ENCODE results near the gene GNA14. TPM values are rescaled to one million over a fixed set of nuclear protein-coding genes. Genes with fewer than 3 reads are reported as not detected.

The GNA14 gene
- polyA plus RNA-seq, 3 donors: 0.04 TPM; not detected in 2

GRCh38 chr9:77392328-77392727 is 255.8 kb downstream of the GNA14 start:
- no peak overlapping the region for H3K4me3 Mint-ChIP-seq
- no peaks in the 10 kb centered on the region for H3K4me1 Mint-ChIP-seq
- no peak overlapping the region for H3K27ac ChIP-seq (ENCODE audit: low read depth in 1 of 2, low read length in 2 of 2)
- no peaks in the 10 kb centered on the region for H3K27me3 ChIP-seq (ENCODE audit: control insufficient read depth in 2 of 2, insufficient read depth in 2 of 2, low read length in 2 of 2)
- no peaks in the 10 kb centered on the region for H4K20me1 ChIP-seq (ENCODE audit: insufficient read depth, low read length)
- H3K9me3 ChIP-seq (replicated peaks in 1 of 2; ENCODE audit: control insufficient read depth in 1 of 2, insufficient read depth in 1 of 2, low read length in 2 of 2): no peaks in the 10 kb centered on the region
- H3K9me3 Mint-ChIP-seq: peaks cover 0 to 4% (median 0%) of the 10 kb centered on the region in 7 donors
- no peak for TF ChIP-seq CTCF (IDR thresholded peaks at IDR 0.05)
- no peaks in the 10 kb centered on the region for H3K36me3 ChIP-seq (replicated peaks in 1 of 2; ENCODE audit: control insufficient read depth in 1 of 2, insufficient read depth in 2 of 2, low read length in 2 of 2)
- intact Hi-C loops (cut with micrococcal nuclease): no loop called here
- no peaks in the 10 kb centered on the region for H3K4me1 ChIP-seq (ENCODE audit: control insufficient read depth in 1 of 2, insufficient read depth in 2 of 2, low read length in 2 of 2)
- no peak overlapping the region for H3K4me2 ChIP-seq (replicated peaks; ENCODE audit: extremely low read depth, low read length, poor library complexity, severe bottlenecking)
- no peak overlapping the region for H2AFZ ChIP-seq (ENCODE audit: insufficient read depth, low read depth, low read length, poor library complexity, severe bottlenecking)
- H3K36me3 Mint-ChIP-seq: peaks cover 0 to 3% of the 10 kb centered on the region in 2 donors
- H3K27me3 Mint-ChIP-seq (ENCODE audit: low read depth in 3 of 3): peaks cover 0 to 1% (median 0%) of the 10 kb centered on the region in 3 donors
- H3K9ac ChIP-seq (ENCODE audit: insufficient read depth, low read length, poor library complexity, severe bottlenecking): no peak overlapping the region
- H3K27ac Mint-ChIP-seq: no peak overlapping the region
- no CpG with 5 or more reads among the region's 7 CpGs for WGBS (ENCODE audit: insufficient coverage)
- H3K79me2 ChIP-seq (ENCODE audit: insufficient read depth, low read length): no peaks in the 10 kb centered on the region
- H3K4me3 ChIP-seq (replicated peaks in 1 of 3; ENCODE audit: low read depth in 2 of 3, low read length in 3 of 3): no peak overlapping the region
- DNase-seq: no peak

GRCh38 chr9:77391834-77392233 is 256.3 kb downstream of the GNA14 start:
- Histone ChIP-seq H3K79me2 (ENCODE audit: insufficient read depth, low read length) (no peaks in the 10 kb centered on the region), H3K36me3 (replicated peaks in 1 of 2; ENCODE audit: control insufficient read depth in 1 of 2, insufficient read depth in 2 of 2, low read length in 2 of 2) (no peaks in the 10 kb centered on the region), H3K27ac (ENCODE audit: low read depth in 1 of 2, low read length in 2 of 2) (no peak overlapping the region), H3K9ac (ENCODE audit: insufficient read depth, low read length, poor library complexity, severe bottlenecking) (no peak overlapping the region), H4K20me1 (ENCODE audit: insufficient read depth, low read length) (no peaks in the 10 kb centered on the region), H3K27me3 (ENCODE audit: control insufficient read depth in 2 of 2, insufficient read depth in 2 of 2, low read length in 2 of 2) (no peaks in the 10 kb centered on the region), H3K9me3 (replicated peaks in 1 of 2; ENCODE audit: control insufficient read depth in 1 of 2, insufficient read depth in 1 of 2, low read length in 2 of 2) (no peaks in the 10 kb centered on the region), H3K4me2 (replicated peaks; ENCODE audit: extremely low read depth, low read length, poor library complexity, severe bottlenecking) (no peak overlapping the region), H3K4me3 (replicated peaks in 1 of 3; ENCODE audit: low read depth in 2 of 3, low read length in 3 of 3) (no peak overlapping the region), H3K4me1 (ENCODE audit: control insufficient read depth in 1 of 2, insufficient read depth in 2 of 2, low read length in 2 of 2) (no peaks in the 10 kb centered on the region), H2AFZ (ENCODE audit: insufficient read depth, low read depth, low read length, poor library complexity, severe bottlenecking) (no peak overlapping the region)
- H3K36me3 Mint-ChIP-seq: peaks cover 0 to 3% of the 10 kb centered on the region in 2 donors
- no CpG with 5 or more reads among the region's 3 CpGs for WGBS (ENCODE audit: insufficient coverage)
- H3K9me3 Mint-ChIP-seq: peaks cover 0 to 4% (median 0%) of the 10 kb centered on the region in 7 donors
- H3K27ac Mint-ChIP-seq: no peak overlapping the region
- TF ChIP-seq CTCF (IDR thresholded peaks at IDR 0.05): no peak
- no peaks in the 10 kb centered on the region for H3K4me1 Mint-ChIP-seq
- peaks cover 0 to 1% (median 0%) of the 10 kb centered on the region in 3 donors for H3K27me3 Mint-ChIP-seq (ENCODE audit: low read depth in 3 of 3)
- no peak for DNase-seq
- intact Hi-C loops (cut with micrococcal nuclease): no loop called here
- H3K4me3 Mint-ChIP-seq: no peak overlapping the region
